SKM-1 treated with dmso at 0.1 percent for 144 hours (cell line): Measurements from ENCODE around the gene SERINC2.
"Not testable (repeated sequence)": the region's sequence is repeated elsewhere in the genome, so short reads cannot be mapped to it uniquely, and the experiment has no call there.

Experiments
- DNase-seq: peaks from one replicate; lab custom pipeline; 2025; ENCODE audit not compliant: unreplicated experiment; lab: John Stamatoyannopoulos, UW

The SERINC2 gene

GRCh38 chr1:31412205-31412604, 808 bp upstream of the SERINC2 start:
- no peak for DNase-seq

DNA sequence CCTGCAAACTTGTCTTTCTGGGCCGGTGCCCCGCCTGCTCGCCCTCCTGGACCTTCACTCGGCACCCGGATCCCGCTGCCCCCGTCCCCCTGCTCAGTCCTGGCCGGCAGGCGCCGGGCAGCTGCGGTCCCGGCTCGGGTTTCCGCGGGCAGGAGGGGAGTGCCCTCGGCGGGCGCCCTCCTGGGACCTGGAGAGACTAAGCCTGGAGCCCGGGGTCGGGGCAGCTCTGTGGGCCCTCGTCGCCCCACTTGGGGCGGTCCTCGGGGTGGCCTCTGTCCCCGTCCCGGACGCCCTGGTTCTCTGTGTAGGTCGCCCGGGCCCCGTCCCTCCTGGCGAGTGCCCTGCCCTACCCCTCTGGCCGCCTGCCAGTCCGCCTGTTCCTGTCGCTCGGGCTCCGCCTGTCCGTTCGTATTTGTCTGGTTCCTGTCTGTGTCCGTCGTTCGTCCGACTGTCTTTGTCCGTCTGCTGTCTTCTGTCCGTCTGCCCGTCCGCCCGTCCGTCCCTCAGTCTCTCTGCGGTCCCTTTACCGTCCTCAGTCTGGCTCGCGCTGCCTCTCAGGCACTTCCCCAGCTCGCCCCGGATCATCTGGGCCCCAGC, 490 bp downstream of the SERINC2 start:
- DNase-seq: peak; percentile 44

DNA sequence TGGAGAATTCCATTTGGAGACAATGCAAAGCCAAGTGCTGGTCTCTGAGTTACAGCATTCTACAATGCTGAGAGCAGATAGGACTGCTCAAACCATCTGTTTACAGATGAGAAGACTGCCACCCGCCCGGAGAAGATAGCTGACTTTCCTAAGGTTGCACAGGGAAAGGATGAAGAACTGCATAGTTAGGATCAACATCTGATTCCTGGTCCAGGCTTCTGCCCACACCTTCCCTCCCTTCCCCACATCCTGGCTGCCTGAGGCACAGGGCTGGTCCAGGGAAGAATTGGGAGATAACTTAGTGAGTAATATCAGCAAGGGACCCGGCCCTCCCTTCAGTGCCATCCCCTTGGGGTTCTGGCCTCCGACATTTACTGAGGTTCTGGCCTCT, 2.0 kb downstream of the SERINC2 start:
- DNase-seq: no peak

GRCh38 chr1:31415658-31416057, 2.6 kb downstream of the SERINC2 start:
- no peak for DNase-seq

GRCh38 chr1:31416101-31416736, 3.2 kb downstream of the SERINC2 start:
- DNase-seq: no peak

DNA sequence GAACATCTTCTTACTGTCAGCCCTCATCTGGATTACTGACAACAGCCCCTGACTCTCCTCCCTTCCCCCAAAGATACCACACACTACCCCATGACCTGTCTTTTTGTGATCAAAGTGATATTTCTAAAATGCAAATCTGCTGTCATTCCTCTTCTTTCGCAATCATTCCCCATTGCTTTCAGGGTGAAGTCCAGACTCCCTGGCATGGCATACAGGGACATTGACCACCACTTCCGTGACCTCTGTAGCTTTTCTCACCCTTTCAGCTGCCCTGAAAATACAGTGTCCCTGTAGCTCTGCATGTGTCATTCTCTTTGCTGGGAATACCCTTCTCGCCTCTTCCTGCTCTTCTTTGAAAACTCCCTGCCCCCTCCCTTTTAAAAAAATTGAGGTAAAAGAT, 4.1 kb downstream of the SERINC2 start:
- no peak for DNase-seq

DNA sequence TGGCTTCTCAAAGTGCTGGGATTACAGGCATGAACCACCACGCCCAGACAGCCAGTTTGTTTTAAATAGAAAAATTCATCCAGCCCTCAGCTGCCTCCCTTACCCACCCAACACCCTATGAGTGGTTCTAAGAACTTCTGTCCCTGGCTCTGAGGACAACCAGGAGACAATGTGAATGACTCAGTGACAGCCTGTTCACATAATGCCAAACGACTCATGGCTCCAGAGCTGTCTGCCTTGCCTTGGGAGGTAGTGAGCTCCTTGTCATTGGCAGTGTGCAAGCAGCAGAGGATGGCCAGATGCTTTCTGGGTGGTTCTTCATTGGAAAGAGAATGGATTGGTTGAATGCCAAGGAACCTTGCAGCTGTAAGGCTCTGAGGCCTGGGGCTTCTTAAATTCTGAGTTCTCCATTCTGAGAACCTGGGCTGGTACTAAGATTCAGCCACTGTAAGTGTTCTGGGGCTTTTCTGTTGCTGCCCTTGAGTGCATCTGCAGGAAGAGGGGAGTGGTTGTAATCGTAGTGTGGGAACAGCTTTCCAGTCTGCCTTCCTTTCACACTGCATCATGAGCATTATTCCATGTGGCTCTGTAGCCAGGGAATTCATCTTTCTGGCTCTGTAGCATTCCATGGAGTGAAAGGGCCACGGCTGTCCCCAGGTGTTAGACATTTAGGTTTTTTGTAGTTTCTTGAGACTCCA, 5.8 kb downstream of the SERINC2 start:
- DNase-seq: no peak

DNA sequence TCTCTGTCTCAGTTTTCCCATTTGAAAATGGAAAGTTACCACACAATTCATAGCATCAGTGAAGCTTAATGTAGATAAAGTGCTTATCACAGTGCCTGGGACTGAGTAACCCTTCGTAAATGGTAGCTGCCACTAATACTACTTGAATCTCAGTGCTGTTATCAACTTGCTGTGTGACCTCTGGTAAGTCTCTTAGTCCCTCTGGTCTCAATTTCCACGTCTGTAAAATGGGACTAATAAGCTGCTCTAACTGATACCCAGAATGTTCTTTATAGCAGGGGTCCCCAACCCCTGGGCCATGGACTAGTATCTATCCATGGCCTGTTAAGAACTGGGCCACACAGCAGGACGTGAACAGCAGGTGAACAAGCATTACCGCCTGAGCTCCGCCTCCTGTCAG, 7.7 kb downstream of the SERINC2 start:
- DNase-seq: no peak

- no peak for DNase-seq
Measured at GRCh38 chr1:31421371-31422040, 8.5 kb downstream of the SERINC2 start.

DNA sequence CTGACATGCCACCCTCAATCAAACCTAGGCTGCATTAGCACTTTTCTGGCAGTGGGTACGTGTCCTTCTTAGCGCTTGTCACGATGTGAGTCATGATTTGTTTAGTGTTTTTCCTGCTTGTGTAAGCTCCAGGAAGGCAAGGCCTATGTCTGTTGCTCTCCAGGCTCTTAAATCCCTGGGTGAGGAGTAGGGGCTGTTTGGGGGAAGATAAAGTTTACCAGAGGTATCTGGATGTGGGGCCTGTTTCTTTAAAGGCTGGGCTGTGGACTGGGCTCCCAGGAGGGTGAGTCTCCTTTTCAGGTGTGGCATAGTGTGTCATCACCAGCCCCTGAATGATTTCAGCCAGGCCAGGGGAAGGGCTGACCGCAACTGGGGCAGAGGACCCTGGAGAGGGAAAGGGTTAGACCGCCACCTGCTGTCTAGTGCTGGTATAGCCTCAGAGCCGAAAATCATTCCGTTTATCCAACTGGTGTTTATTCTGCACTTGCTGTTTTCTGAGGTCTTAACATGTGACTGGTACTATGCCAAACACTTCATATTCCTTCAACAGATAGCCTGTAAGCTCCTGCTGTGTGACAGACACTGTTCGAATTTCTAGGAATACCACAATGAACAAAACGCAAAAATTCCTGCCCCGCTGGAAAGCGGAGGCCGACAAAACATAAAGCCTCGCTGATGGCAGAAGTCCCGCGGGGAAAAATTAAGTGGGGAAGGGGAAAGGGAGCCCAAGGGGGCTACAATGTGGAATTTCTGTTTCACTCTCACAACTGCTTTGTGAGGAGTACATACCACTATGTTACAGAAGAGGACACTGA, 9.7 kb downstream of the SERINC2 start:
- DNase-seq: peak; percentile 70

- DNase-seq: no peak
Measured at GRCh38 chr1:31423418-31423947, 10.5 kb downstream of the SERINC2 start.

DNA sequence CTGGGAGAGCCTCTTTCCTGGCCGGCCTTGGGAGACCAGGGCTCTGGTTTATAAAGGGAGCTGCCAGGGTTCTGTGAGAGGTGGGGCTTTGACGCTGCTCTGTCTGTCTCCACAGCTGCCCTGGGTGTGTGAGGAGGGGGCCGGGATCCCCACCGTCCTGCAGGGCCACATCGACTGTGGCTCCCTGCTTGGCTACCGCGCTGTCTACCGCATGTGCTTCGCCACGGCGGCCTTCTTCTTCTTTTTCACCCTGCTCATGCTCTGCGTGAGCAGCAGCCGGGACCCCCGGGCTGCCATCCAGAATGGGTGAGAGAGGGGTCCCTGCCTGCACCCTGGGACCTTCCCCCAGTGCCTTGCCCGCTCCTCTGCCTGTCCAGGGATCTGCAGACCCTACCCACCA, 11.6 kb downstream of the SERINC2 start:
- DNase-seq: no peak

DNA sequence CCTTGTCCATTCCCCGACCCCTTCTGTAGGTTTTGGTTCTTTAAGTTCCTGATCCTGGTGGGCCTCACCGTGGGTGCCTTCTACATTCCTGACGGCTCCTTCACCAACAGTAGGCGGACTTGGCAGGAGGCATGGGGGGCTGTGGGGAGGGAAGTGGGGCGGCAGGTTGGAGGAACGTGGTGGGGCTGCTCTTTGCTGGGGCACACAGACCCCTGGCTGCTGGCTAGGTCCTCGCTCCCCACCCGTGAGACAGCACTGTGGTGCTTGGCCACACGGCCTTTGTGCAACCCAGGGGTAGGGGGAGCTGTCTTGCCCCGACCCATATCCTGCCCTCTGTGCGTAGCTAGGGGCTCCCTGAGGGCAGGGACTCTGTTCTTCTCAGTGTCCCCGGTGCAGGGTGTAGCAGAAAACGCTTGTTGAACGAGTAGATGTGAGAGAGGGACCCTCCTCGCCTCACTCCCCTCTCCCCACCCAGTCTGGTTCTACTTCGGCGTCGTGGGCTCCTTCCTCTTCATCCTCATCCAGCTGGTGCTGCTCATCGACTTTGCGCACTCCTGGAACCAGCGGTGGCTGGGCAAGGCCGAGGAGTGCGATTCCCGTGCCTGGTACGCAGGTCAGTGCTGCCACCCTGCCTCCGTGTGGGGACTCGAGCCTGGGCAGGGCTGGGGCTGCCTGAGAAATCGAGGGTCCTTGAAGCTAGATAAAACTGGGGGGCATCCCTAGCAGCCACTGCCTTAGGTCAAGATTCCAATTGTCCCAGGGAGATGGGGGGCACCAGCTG, 12.5 kb downstream of the SERINC2 start:
- no peak for DNase-seq

GRCh38 chr1:31426249-31426922, 13.4 kb downstream of the SERINC2 start:
- no peak for DNase-seq

DNA sequence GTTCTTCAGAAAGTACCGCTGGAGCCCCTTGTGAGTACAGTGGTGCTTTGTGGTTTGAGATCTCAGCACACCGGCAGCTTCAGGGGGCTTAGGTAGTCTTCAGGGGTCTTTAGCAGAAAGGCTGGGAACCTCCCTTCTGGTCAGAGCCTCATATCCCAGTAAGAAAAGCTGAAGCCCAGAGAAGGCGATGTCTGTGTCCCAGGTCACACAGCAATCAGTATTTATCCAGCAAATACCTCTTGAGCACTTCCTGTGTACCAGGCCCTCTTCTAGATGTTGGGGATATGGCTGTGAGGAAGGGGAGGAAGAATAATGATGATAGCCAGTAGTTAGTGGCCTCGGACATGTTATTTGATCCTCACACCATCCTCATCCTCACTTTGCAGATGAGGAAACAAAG, 14.3 kb downstream of the SERINC2 start:
- no peak for DNase-seq

GRCh38 chr1:31428436-31429221, 15.6 kb downstream of the SERINC2 start:
- no peak for DNase-seq

- no peak for DNase-seq
Measured at GRCh38 chr1:31429583-31429982, 16.6 kb downstream of the SERINC2 start.

DNA sequence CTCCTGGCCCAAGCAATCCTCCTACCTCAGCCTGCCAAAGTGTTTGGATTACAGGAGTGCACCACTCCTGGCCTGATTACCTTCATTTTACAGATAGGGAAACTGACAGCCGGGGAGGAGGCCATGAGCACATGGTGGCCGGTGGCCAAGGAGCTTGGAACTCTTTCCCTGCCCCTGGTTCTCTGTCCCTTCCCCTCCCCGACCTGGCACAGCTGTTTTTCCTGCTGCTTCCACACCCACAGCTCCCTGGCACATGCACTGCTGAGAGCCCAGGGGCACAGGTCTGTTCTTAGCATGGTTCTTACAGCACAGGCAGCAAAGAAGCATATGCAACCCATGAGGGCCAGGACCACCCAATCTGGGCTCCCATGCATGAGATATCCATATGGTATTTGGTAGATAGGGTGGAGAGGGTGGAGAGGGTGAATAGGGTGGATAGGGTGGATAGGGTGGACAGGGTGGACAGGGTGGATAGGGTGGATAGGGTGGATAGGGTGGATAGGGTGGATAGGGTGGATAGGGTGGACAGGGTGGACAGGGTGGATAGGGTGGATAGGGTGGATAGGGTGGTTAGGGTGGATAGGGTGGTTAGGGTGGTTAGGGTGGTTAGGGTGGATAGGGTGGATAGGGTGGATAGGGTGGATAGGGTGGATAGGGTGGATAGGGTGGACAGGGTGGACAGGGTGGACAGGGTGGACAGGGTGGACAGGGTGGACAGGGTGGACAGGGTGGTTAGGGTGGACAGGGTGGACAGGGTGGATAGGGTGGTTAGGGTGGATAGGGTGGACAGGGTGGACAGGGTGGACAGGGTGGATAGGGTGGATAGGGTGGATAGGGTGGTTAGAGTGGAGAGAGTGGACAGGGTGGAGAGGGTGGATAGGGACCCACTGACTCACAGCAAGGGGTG, 18.6 kb downstream of the SERINC2 start:
- not testable (repeated sequence) for DNase-seq
